ENCODE results near the gene LCORL.
A peak's percentile ranks its signal among the peaks of the same experiment; 100 is the strongest.

The LCORL gene

DNA sequence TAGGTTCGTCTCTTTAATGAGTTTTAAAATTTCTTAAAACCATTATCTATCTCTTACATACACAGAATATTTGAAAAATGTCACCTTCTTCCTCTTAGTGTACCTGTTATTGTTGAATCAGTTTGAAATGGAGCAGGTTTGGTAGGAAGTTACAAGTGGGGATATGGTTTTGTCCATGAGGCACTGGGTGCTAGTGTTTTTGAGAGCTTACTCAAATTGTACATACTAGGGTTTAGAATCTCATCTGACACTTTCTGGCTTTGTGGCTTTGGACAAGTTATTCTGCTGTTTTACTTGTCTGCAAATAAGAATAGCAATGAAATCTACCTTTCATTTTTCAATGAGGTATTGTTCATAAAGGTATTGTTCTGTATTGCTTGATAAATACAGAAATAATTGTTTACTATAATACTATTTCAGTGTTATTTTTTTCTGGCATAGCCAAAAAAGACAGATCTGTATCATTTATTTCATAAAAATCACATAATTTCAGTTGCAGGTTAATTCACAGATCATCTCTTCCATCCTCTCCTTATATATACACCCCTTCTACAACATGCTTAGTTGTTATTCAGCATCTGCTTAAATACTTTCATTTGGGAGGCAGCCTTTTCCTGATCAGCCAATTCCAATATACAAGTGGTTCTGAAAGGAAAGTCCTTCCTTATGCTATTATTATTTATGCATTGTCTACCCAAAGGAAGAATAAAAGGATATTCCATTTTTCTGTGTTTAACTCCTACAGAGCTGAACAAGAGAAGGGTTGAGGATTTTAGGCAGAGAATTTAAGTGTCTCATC is 197.5 kb downstream of the LCORL start:
- no peak for DNase-seq

DNA sequence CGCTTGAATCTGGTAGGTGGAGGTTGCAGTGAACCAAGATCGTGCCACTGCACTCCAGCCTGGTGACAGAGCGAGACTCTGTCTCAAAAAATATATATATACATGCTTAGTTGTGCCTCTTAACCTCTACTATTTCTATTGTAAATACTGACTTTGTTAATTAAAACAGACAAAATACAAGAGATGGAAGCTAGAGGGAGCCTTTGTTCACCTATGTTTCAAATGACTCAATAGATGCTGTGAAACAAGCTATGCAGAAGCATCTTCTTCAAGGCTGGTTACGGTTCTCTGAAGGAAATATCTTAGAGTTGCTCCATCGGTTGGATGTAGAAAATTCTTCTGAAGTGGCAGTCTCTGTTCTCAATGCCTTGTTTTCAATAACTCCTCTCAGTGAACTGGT is 204.5 kb downstream of the LCORL start:
- no peak for DNase-seq

DNA sequence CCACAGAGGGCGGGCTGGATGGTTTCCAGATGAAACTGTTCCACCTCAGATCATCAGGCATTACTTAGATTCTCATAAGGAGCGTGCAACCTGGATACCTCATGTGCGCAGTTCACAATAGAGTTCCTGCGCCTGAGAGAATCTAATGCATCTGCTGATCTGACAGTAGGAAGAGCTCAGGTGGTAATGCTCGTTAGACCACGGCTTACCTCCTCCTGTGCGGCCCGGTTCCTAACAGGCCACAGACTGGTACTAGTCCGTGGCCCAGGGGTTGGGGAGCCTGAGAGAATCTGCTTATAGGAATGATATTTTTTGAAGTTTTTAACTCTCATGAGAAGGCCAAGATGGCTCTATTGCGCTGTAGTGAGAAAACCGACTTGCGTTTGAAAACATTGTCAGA is 205.4 kb downstream of the LCORL start:
- DNase-seq, result no peak

DNA sequence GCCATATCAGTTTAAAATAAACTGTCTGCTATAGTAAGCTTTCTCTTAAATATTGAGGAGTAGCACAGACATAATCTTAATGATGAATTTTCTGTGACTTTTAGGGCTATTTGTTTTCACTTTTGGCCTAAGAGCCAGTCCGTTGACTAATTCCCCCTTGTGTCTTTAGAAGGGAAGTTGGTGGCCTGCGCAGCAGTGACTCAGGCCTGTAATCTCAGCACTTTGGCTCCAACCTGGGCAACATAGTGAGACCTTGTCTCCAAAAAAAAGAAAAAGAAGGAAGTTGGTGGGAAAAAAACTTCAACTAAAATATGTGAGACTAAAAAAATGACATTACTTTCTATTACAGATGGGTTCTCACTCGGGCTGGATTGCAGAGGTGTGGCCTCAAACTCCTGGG is 207.4 kb downstream of the LCORL start:
- no peak for DNase-seq

DNA sequence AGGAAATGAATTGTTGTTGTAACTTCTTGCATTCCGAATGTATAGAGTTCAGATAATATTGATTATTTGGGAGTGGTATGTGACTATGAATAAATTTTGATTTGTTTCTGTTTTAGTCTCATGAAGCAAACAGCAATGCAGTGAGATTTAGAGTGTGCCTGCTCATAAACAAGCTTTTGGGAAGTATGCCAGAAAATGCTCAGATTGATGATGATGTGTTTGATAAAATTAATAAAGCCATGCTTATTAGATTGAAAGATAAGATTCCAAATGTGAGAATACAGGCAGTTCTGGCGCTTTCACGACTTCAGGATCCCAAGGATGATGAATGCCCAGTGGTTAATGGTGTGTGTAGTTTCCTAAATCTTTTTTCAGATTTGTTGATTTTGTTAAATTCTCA is 208.8 kb downstream of the LCORL start:
- no peak for DNase-seq

DNA sequence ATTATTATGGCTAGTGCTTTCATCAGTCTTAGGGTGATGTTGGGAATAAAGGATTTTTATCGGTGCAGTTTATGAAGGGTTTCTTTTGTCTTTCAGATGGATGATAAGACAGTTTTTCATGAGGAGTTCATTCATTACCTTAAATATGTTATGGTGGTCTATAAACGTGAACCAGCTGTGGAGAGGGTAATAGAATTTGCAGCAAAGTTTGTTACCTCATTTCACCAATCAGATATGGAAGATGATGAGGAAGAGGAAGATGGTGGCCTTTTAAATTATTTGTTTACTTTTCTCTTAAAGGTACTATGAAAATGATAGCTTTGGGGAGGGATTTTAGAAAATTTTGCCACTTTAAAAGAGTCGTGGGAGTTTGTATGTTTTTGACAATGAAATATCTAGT is 209.4 kb downstream of the LCORL start:
- DNase-seq, result no peak

DNA sequence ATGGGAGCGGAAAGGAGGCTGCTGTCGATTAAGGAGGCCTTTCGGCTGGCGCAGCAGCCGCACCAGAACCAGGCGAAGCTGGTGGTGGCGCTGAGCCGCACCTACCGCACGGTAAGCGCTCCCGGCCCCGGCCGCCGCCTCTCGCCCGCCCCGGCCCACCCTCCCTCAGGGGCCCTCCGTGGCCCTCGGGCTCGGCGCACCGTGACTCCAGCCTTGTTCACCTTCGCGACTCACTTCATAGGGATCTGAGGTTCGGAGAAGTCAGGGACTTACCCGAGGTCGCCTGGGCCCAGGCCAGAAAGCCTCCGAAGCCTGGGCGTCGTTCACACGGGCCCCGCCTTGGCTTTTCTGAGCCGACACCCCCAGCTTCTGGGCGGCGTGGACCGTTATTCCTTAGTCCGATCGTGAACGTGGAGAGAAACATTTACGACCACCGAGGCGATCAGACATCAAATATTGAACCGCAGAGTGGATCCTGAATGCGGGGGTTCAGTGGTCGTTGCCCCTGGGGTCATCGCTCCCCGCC is 210.4 kb downstream of the LCORL start:
- DNase-seq, result no peak

DNA sequence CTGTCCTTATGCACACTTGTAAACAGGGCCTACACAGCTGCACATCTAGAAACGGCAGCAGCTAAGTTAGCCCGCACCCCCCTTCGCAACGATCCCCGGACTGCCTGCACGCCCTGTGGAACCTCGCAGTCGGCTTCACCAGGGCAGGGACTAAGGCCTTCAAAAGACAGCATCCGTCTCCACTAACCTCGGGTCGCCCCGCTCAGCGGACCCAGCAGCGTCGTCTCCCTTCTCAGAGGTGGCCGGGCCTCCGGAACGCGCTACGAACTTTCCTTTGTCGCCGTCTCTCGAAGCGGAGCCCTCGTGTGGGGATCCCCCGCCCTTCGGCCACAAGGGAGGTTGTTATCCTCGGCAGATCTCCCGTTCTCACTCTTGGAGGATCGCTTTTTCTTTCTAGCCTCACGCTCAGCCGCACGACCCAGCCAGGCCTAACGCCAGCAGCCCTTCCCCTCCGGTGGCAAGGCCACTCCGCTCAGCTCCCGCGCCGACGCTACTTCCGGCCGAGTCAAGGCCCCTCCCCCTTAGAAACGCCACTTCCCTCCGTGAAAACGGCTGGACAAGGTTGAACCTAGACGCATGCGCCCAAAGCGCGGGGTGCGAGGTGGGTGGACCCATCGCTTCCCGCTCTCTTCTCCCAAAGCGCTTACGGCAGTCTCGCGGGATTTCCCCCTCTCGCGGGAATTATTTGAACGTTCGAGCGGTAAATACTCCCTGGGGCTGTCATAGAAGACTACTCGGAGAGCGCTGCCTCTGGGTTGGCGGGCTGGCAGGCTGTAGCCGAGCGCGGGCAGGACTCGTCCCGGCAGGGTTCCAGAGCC is 211.1 kb downstream of the LCORL start, which contains the start of the genes DCAF16 and NCAPG:
TSS of gene DCAF16 (minus strand) at position 498 of the 818 bp plus-strand sequence. CDS start 6,616 bp downstream, outside the sequence.
TSS of gene NCAPG (plus strand) at position 720 of the 818 bp plus-strand sequence. CDS start 99 bp downstream, outside the sequence.
- peak; percentile 98 for DNase-seq

DNA sequence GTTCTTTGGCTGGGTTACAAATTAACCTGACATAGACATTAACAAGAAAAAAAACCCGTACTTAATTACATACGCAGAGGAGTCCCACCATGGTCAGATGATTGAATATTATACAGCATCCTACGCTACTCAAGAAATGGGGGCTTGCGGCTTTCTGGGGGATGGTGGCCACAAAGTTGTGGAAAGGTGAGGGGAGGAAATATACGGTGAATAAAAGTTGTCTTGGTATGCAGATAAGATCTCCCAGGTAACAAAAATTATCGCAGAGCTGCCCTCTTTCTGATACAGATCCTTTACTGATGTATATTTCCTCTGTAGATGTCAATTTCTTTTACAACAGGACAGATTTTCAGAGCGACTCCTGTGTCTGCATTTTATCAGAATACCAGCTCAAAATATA is 211.9 kb downstream of the LCORL start:
- no peak for DNase-seq

DNA sequence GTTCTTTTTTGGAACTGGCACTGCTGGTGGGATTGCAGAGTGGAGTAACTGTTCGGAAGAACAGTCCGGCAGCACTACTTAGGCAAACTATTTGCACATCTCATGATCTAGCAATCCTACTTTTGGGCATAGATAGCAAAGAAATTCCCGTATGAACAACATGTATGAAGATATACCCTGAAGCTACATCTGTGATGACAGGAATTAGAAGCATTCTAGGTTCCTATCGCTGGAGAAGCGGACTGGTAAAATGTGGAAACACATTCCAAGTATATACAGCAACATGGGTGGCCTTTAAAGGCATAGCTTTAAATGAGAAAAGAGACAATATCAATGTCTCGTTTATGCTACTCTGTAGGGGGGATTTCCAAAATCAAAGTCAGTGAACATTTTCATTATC is 214.1 kb downstream of the LCORL start:
- no peak for DNase-seq

DNA sequence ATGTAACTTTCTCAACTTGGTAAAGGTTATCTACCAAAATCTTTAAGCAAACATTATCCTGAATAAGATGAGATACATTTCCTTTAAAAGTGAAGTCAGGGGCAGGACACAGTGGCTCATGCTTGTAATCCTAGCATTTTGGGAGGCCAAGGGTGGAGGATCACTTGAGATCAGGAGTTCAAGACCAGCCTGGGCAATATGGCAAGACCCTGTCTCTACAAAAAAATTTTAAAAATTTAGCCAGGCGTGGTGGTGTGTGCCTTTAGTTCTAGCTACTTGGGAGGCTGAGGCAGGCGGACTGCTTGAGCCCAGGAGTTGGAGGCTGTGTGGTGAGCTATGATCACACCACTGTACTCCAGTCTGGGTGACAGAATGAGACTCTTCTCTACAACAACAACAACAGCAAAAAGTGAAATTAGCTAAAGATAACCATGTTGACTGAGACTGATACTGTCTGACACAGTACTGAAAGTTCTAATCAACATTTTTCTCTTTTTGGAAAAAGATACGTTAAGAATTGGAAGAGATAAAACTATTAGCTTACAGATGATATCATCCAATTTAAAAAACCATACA is 215.9 kb downstream of the LCORL start:
- DNase-seq, result no peak

DNA sequence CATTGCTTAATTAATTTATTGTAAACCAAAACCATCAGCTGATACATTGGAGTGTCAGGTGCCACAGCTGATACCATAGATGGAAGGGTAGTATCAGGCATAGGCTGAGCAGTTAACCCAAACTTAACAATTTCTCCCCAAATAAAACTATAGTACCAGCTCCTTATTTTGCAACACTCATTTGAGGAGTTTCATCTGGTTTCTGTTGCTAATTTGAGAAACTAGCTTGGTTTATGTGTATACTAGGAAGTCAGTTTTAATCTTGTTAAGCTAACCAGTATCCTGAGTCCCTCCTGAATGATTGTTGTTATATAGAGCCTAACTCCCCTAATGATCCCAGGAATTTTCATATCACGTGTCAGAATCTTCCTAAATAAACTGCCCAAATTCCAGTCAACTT is 223.7 kb downstream of the LCORL start:
- no peak for DNase-seq

DNA sequence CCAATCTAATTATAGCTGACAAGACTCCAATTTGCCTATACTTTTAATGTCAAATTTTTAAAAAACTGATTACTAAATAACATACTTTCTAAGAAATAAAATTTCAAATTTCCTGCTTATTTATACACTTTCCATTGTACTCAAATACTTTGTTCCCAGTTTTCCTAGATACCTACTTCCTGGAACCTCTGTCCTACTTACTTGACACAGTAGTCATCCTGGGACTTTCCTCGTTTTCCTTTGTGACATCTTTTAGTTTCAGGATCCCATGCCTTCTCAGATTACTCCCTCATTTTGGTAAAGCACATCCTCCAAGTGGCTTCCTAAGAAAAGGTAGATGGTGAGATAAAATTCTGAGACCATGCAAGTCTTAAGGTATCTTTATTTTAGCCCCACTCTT is 226.8 kb downstream of the LCORL start:
- DNase-seq, result no peak
